LNCaP clone FGC (cell line): ENCODE measurements around the gene MYPN.
"Not testable (repeated sequence)": the region's sequence is repeated elsewhere in the genome, so short reads cannot be mapped to it uniquely, and the experiment has no call there.

Source experiments
- DNase-seq: peaks from one replicate; pipeline ENCODE4 v3.0.0-alpha.2; 2011; ENCODE audit warnings: low read depth
- H3K4me3 ChIP-seq: 2 replicates; pipeline ENCODE4 v1.5.1; 2011; ENCODE audit warnings: mild to moderate bottlenecking, low read depth, low read length, control low read depth
- CTCF ChIP-seq: IDR thresholded peaks from 2 replicates; pipeline ENCODE4 v1.5.1; 2012; ENCODE audit warnings: mild to moderate bottlenecking; ENCODE audit not compliant: control insufficient read depth, insufficient read depth; ENCODE audit errors: extremely low read depth

Gene MYPN

GRCh38 chr10:68153473-68154210 is 44.4 kb downstream of the MYPN start:
- peak; percentile 95 for DNase-seq
- H3K4me3 ChIP-seq, result no peak overlapping the region
- TF ChIP-seq CTCF, result no peak

GRCh38 chr10:68154211-68154497 is 44.9 kb downstream of the MYPN start:
- no peak for DNase-seq
- no peak overlapping the region for H3K4me3 ChIP-seq
- no peak for TF ChIP-seq CTCF

GRCh38 chr10:68155615-68156210 is 46.4 kb downstream of the MYPN start:
- no peak for DNase-seq
- no peak overlapping the region for H3K4me3 ChIP-seq
- TF ChIP-seq CTCF, result no peak

- TF ChIP-seq CTCF, result peak; percentile 80
- no peak overlapping the region for H3K4me3 ChIP-seq
- DNase-seq, result peak; percentile 35
Observed at GRCh38 chr10:68156373-68157185, 47.3 kb downstream of the MYPN start.

GRCh38 chr10:68157522-68157921 is 48.2 kb downstream of the MYPN start:
- not testable (repeated sequence) for DNase-seq, H3K4me3 ChIP-seq

- no peak for DNase-seq
- no peak overlapping the region for H3K4me3 ChIP-seq
- TF ChIP-seq CTCF, result no peak
Observed at GRCh38 chr10:68158031-68158430, 48.7 kb downstream of the MYPN start.

- no peak overlapping the region for H3K4me3 ChIP-seq
- no peak for TF ChIP-seq CTCF
- DNase-seq, result no peak
Observed at GRCh38 chr10:68163735-68164134, 54.4 kb downstream of the MYPN start.
